Parathyroid adenoma (tissue), 2 donors: ENCODE measurements around the gene TUBGCP3.

Experiments used
- H2AFZ ChIP-seq: fragments of 300-600 bp; sonication (generic); one replicate; pipeline ENCODE4 v1.7.0; 2017; ENCODE audit warnings: antibody characterized with exemption, mild to moderate bottlenecking
- H3K27ac ChIP-seq: fragments of 300-600 bp; sonication (generic); one replicate; pipeline ENCODE4 v1.7.0; 2017
- H3K27me3 ChIP-seq: fragments of 300-600 bp; sonication (generic); one replicate; pipeline ENCODE4 v1.7.0; 2017; ENCODE audit warnings: low read length; ENCODE audit not compliant: control insufficient read depth, insufficient read depth
- H3K36me3 ChIP-seq: fragments of 300-600 bp; sonication (generic); one replicate; pipeline ENCODE4 v1.7.0; 2017; ENCODE audit warnings: low read length; ENCODE audit not compliant: control insufficient read depth, insufficient read depth
- H3K4me1 ChIP-seq: fragments of 300-600 bp; sonication (generic); one replicate; pipeline ENCODE4 v1.7.0; 2017; ENCODE audit warnings: control low read depth
- H3K4me2 ChIP-seq: fragments of 300-600 bp; sonication (generic); one replicate; pipeline ENCODE4 v1.7.0; 2017; ENCODE audit warnings: low read length
- H3K4me3 ChIP-seq: fragments of 300-600 bp; sonication (generic); one replicate; pipeline ENCODE4 v1.7.0; 2017; ENCODE audit warnings: low read depth, low read length
- H3K79me2 ChIP-seq: fragments of 300-600 bp; sonication (generic); one replicate; pipeline ENCODE4 v1.7.0; 2017; ENCODE audit warnings: control low read depth
- H3K9ac ChIP-seq: fragments of 300-600 bp; sonication (generic); one replicate; pipeline ENCODE4 v1.7.0; 2017; ENCODE audit warnings: mild to moderate bottlenecking
- H3K9me3 ChIP-seq: fragments of 300-600 bp; sonication (generic); one replicate; pipeline ENCODE4 v1.7.0; 2017; ENCODE audit warnings: low read length; ENCODE audit not compliant: control insufficient read depth
- TF ChIP-seq, protein P1 (sequence below): fragments of 300-600 bp; sonication (generic); IDR thresholded peaks from one replicate; pipeline ENCODE4 v1.7.0; 2017; ENCODE audit warnings: antibody characterized with exemption, mild to moderate bottlenecking
- donor health status: primary hyperparathyroidism.

Gene TUBGCP3

DNA sequence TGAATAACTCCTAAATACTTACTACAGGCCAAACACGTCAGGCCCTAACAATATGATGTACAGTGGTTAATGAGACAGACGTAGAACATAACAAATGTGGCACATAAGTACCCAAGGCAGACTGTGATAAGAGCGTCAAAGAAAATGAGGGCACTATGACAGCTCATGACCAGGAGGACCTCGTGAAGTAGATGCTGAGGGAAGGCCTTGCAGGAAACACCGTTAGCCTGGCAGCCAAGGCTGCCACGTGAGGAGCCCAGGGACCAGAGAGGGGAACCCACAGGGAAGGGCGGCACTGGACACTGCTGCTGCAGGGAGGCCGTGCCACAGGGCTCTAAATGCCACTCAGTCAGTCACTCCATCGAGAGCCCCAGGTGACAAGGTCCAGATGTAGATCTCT, 5.7 kb downstream of the TUBGCP3 start:
- H3K4me3 ChIP-seq = no peak overlapping the region
- no peak overlapping the region for H3K9ac ChIP-seq
- H3K4me1 ChIP-seq = no peaks in the 10 kb centered on the region
- H3K4me2 ChIP-seq = no peak overlapping the region
- peaks cover 17% of the 10 kb centered on the region for H3K79me2 ChIP-seq
- H3K27ac ChIP-seq = no peak overlapping the region
- TF ChIP-seq, protein P1, sequence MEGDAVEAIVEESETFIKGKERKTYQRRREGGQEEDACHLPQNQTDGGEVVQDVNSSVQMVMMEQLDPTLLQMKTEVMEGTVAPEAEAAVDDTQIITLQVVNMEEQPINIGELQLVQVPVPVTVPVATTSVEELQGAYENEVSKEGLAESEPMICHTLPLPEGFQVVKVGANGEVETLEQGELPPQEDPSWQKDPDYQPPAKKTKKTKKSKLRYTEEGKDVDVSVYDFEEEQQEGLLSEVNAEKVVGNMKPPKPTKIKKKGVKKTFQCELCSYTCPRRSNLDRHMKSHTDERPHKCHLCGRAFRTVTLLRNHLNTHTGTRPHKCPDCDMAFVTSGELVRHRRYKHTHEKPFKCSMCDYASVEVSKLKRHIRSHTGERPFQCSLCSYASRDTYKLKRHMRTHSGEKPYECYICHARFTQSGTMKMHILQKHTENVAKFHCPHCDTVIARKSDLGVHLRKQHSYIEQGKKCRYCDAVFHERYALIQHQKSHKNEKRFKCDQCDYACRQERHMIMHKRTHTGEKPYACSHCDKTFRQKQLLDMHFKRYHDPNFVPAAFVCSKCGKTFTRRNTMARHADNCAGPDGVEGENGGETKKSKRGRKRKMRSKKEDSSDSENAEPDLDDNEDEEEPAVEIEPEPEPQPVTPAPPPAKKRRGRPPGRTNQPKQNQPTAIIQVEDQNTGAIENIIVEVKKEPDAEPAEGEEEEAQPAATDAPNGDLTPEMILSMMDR = no peak
- no peak overlapping the region for H2AFZ ChIP-seq
- no peaks in the 10 kb centered on the region for H3K9me3 ChIP-seq
- no peaks in the 10 kb centered on the region for H3K27me3 ChIP-seq
- H3K36me3 ChIP-seq = no peaks in the 10 kb centered on the region

DNA sequence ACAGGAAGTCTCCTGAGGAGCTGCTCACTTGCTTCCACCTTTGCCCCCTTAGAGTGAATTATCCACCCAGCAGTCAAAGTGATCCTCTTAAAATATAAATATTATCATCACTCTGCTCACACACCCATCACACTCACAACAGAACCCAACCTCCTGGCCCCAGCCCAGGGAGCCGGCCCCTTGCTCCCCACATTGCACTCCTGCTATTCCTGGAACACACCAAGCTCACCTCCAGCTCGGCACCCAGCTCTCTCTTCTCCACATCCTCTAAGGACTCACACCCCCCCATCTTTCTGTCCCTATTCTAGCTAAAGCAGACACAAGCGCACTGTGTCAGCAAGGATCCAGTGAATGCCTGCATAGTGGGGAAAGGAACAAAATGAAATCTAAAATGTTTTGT, 7.0 kb downstream of the TUBGCP3 start:
- TF ChIP-seq, protein P1 = no peak
- Histone ChIP-seq H3K79me2 (peaks cover 21% of the 10 kb centered on the region), H3K4me3 (no peak overlapping the region), H3K9ac (no peak overlapping the region), H3K27me3 (no peaks in the 10 kb centered on the region), H3K27ac (no peak overlapping the region), H3K36me3 (no peaks in the 10 kb centered on the region), H3K9me3 (no peaks in the 10 kb centered on the region), H3K4me1 (no peaks in the 10 kb centered on the region), H2AFZ (no peak overlapping the region), H3K4me2 (no peak overlapping the region)

DNA sequence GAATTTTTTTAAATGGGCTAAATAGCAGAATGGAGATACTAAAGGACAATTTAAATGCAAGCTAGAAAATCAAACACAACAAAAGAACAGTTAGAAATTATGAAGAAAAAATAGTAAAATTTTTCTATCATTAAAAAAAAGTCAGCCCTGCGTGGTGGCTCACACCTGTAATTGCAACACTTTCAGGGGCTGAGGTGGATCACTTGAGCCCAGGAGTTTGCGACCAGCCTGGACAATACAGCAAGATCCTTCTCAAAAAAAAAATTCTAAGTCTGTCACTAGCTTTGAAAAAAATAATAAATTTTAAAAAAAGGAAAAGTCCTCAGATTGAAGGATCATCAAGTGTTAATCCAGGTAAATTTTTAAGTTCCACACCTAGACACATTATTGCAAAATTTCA, 7.7 kb downstream of the TUBGCP3 start:
- Histone ChIP-seq H3K9ac (no peak overlapping the region), H3K79me2 (peaks cover 23% of the 10 kb centered on the region), H3K36me3 (no peaks in the 10 kb centered on the region), H3K27me3 (no peaks in the 10 kb centered on the region), H3K4me2 (no peak overlapping the region), H3K4me3 (no peak overlapping the region), H3K9me3 (no peaks in the 10 kb centered on the region), H3K4me1 (no peaks in the 10 kb centered on the region), H2AFZ (no peak overlapping the region), H3K27ac (no peak overlapping the region)
- TF ChIP-seq, protein P1 = no peak

DNA sequence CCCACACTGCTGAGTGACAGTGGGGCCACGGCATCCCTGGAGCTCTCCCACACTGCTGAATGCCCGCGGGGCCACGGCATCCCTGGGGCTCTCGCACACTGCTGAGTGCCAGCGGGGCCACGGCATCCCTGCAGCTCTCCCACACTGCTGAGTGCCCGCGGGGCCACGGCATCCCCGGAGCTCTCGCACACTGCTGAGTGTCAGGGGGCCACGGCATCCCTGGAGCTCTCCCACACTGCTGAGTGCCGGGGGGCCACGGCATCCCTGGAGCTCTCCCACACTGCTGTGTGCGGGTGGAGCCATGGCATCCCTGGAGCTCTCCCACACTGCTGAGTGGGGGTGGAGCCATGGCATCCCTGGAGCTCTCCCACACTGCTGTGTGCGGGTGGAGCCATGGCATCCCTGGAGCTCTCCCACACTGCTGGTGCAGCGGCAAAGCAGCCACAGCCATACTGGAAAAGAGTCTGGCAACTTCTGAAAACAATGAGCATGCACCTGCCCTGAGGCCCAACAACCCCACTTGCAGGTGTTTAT, 8.6 kb downstream of the TUBGCP3 start:
- Histone ChIP-seq H3K4me3 (no peak overlapping the region), H3K4me2 (no peak overlapping the region), H3K9me3 (no peaks in the 10 kb centered on the region), H3K9ac (no peak overlapping the region), H2AFZ (no peak overlapping the region), H3K27me3 (no peaks in the 10 kb centered on the region), H3K27ac (no peak overlapping the region), H3K36me3 (no peaks in the 10 kb centered on the region), H3K79me2 (peaks cover 23% of the 10 kb centered on the region), H3K4me1 (no peaks in the 10 kb centered on the region)
- TF ChIP-seq, protein P1 = no peak

DNA sequence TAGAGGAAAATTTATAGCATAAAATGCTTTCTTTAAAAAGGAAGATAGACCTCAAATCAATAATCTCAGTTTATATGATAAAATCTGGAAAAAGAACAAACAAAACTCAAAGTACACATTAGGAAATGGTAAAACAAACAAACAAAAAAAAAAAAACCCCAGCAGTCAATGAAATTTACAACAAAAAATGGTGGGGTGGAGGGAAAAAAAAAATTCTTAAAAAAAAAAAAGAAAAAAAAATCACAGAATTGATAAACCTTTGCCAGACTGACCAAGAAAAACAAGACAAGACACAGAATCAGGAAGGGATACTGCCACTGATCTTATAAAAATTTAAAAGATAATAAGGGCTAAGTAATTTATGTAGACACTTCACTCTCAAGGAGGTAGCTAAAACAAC, 11.2 kb downstream of the TUBGCP3 start:
- H2AFZ ChIP-seq = no peak overlapping the region
- peaks cover 21% of the 10 kb centered on the region for H3K79me2 ChIP-seq
- H3K4me1 ChIP-seq = no peaks in the 10 kb centered on the region
- TF ChIP-seq, protein P1 = no peak
- H3K27me3 ChIP-seq = no peaks in the 10 kb centered on the region
- H3K4me2 ChIP-seq = no peak overlapping the region
- H3K4me3 ChIP-seq = no peak overlapping the region
- H3K36me3 ChIP-seq = no peaks in the 10 kb centered on the region
- H3K9me3 ChIP-seq = no peaks in the 10 kb centered on the region
- no peak overlapping the region for H3K27ac ChIP-seq
- H3K9ac ChIP-seq = no peak overlapping the region
